GM13976 (cell line): ENCODE measurements around the gene AUTS2.

Source experiments
- DNase-seq: peaks from one replicate; pipeline ENCODE4 v3.0.0; 2012; ENCODE audit warnings: low spot score
- in situ Hi-C: fragments of 300-500 bp; cut with MboI; formaldehyde crosslinking; loops from one replicate; pipeline ENCODE4 v1.12.0; 2022; ENCODE audit warnings: low sequenced_read_pairs, mixed read lengths, inconsistent platforms; ENCODE audit not compliant: unreplicated experiment
- TF ChIP-seq, protein P1 (sequence below): IDR thresholded peaks from 2 replicates; pipeline ENCODE4 v1.5.1; 2012; ENCODE audit warnings: borderline replicate concordance, mild to moderate bottlenecking; ENCODE audit not compliant: insufficient read depth; ENCODE audit errors: extremely low read depth, missing control alignments, control extremely low read depth

AUTS2 gene

GRCh38 chr7:70419526-70420380 is 821.5 kb downstream of the AUTS2 start:
- in situ Hi-C loops: no loop called here
- TF ChIP-seq, protein P1, sequence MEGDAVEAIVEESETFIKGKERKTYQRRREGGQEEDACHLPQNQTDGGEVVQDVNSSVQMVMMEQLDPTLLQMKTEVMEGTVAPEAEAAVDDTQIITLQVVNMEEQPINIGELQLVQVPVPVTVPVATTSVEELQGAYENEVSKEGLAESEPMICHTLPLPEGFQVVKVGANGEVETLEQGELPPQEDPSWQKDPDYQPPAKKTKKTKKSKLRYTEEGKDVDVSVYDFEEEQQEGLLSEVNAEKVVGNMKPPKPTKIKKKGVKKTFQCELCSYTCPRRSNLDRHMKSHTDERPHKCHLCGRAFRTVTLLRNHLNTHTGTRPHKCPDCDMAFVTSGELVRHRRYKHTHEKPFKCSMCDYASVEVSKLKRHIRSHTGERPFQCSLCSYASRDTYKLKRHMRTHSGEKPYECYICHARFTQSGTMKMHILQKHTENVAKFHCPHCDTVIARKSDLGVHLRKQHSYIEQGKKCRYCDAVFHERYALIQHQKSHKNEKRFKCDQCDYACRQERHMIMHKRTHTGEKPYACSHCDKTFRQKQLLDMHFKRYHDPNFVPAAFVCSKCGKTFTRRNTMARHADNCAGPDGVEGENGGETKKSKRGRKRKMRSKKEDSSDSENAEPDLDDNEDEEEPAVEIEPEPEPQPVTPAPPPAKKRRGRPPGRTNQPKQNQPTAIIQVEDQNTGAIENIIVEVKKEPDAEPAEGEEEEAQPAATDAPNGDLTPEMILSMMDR: no peak
- DNase-seq: no peak

- in situ Hi-C loops: no loop called here
- no peak for DNase-seq
- TF ChIP-seq, protein P1: no peak
These were observed 822.0 kb downstream of the AUTS2 start for GRCh38 chr7:70420381-70420662.

DNA sequence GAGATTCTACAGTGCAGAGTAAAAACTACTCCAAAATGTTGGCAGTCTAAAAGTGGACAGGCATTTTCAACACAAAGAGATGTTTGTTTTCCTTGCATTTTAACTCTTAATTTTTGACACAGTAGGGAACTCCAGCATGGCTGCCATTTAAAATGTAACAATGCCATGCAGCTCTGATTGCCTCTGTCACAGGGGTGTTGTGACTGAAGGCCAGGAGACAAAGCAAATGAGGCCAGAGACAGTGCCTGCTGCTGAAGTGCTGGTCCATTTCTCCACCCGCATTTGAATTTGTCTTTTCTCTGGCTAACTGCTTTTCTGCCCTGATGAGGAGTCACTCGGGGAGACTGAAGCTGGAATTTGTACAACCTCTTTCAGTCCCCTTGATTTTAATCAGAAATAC is 823.0 kb downstream of the AUTS2 start:
- in situ Hi-C loops: no loop called here

GRCh38 chr7:70426249-70426880 is 828.1 kb downstream of the AUTS2 start:
- TF ChIP-seq, protein P1: no peak
- in situ Hi-C loops: no loop called here

More for the DNA sequence above, 823.0 kb downstream of the AUTS2 start:
- no peak for DNase-seq
- TF ChIP-seq, protein P1: no peak

GRCh38 chr7:70432567-70433001 is 834.3 kb downstream of the AUTS2 start:
- TF ChIP-seq, protein P1: no peak
- in situ Hi-C loops: no loop called here
- DNase-seq: no peak

More at GRCh38 chr7:70426249-70426880, 828.1 kb downstream of the AUTS2 start:
- DNase-seq: no peak

GRCh38 chr7:70434376-70434775 is 836.1 kb downstream of the AUTS2 start:
- in situ Hi-C loops: no loop called here
- TF ChIP-seq, protein P1: peak; percentile 21
- no peak for DNase-seq
